CD4-positive, alpha-beta memory T cell (primary cell): Measurements from ENCODE around the gene GALNT10. TPM values are rescaled to one million over a fixed set of nuclear protein-coding genes. Genes with fewer than 3 reads are reported as not detected.

Source experiments
- CTCF ChIA-PET: fragments of 350-600 bp; sonication (Branson Sonifier 250); formaldehyde crosslinking; loops from one replicate; lab custom pipeline; 2021; ENCODE audit warnings: inconsistent platforms; ENCODE audit not compliant: partially characterized antibody; lab: Charles Lee
- POLR2A ChIA-PET: fragments of 350-600 bp; sonication (Branson Sonifier 250); formaldehyde crosslinking; loops from one replicate; lab custom pipeline; 2021; ENCODE audit not compliant: partially characterized antibody; lab: Charles Lee
- DNase-seq, 5 donors: peaks; one replicate each; pipeline versions ENCODE4 v3.0.0 to v3.0.0-alpha.2; 2020 to 2022; ENCODE audit warnings: mixed read lengths in 1 of 5
- H3K27ac ChIP-seq: one replicate; pipeline ENCODE4 v1.7.0; 2013; ENCODE audit warnings: low read depth, low read length
- H3K27me3 ChIP-seq: 2 replicates; pipeline ENCODE4 v1.7.0; 2013; ENCODE audit warnings: mild to moderate bottlenecking, low read length, moderate library complexity; ENCODE audit not compliant: insufficient read depth
- H3K36me3 ChIP-seq: 2 replicates; pipeline ENCODE4 v1.7.0; 2013; ENCODE audit warnings: mild to moderate bottlenecking, low read length, moderate library complexity; ENCODE audit not compliant: insufficient read depth
- H3K4me1 ChIP-seq: 2 replicates; pipeline ENCODE4 v1.7.0; 2013; ENCODE audit warnings: mild to moderate bottlenecking, low read length, moderate library complexity; ENCODE audit not compliant: insufficient read depth
- H3K4me3 ChIP-seq, 2 donors: one replicate each; pipeline ENCODE4 v1.7.0; 2013; ENCODE audit warnings: low read length in 2 of 2, mild to moderate bottlenecking in 1 of 2
- H3K9me3 ChIP-seq, 2 donors: one replicate each; pipeline ENCODE4 v1.7.0; 2013; ENCODE audit warnings: low read length in 2 of 2, control low read depth in 1 of 2; ENCODE audit not compliant: control insufficient read depth in 1 of 2
- H3K27ac Mint-ChIP-seq, 7 donors: one replicate each; pipeline ENCODE4 v1.8.0; 2020 to 2021; ENCODE audit warnings: mixed read lengths in 7 of 7, mild to moderate bottlenecking in 6 of 7, inconsistent platforms in 3 of 7, moderate library complexity in 3 of 7
- H3K27me3 Mint-ChIP-seq, 2 donors: one replicate each; pipeline ENCODE4 v1.8.0; 2020 to 2021; ENCODE audit warnings: mixed read lengths in 2 of 2
- H3K36me3 Mint-ChIP-seq, 2 donors: one replicate each; pipeline ENCODE4 v1.8.0; 2020 to 2021; ENCODE audit warnings: mixed read lengths in 2 of 2, inconsistent platforms in 1 of 2, mild to moderate bottlenecking in 1 of 2
- H3K4me1 Mint-ChIP-seq, 4 donors: one replicate each; pipeline ENCODE4 v1.8.0; 2020 to 2021; ENCODE audit warnings: mixed read lengths in 4 of 4, mild to moderate bottlenecking in 1 of 4
- H3K4me3 Mint-ChIP-seq, 8 donors: one replicate each; pipeline ENCODE4 v1.8.0; 2020 to 2021; ENCODE audit warnings: mixed read lengths in 8 of 8, mild to moderate bottlenecking in 7 of 8, moderate library complexity in 6 of 8, inconsistent platforms in 3 of 8
- H3K9me3 Mint-ChIP-seq, 8 donors: one replicate each; pipeline ENCODE4 v1.8.0; 2020 to 2021; ENCODE audit warnings: mixed read lengths in 8 of 8, mild to moderate bottlenecking in 5 of 8, inconsistent platforms in 3 of 8, moderate library complexity in 1 of 8
- intact Hi-C: fragments of 100-400 bp; cut with micrococcal nuclease; formaldehyde crosslinking; loops from one replicate; pipeline ENCODE4 v1.15.1; 2023
- polyA plus RNA-seq, 2 donors: library from polyadenylated mRNA; unstranded; fragments of 300-500 nt; fragmentation: Illumina TruSeq; gene quantifications; one replicate each; pipeline ENCODE4 v1.2.3, GENCODE V29; 2021
- total RNA-seq, 2 experiments: library from RNA; stranded (reverse); gene quantifications; one replicate each; pipeline ENCODE4 v1.2.3, GENCODE V29; 2021

Gene GALNT10
- total and polyA plus RNA-seq, 4 experiments from 2014 or later: 9.6 to 35.7 (median 26.8) TPM

DNA sequence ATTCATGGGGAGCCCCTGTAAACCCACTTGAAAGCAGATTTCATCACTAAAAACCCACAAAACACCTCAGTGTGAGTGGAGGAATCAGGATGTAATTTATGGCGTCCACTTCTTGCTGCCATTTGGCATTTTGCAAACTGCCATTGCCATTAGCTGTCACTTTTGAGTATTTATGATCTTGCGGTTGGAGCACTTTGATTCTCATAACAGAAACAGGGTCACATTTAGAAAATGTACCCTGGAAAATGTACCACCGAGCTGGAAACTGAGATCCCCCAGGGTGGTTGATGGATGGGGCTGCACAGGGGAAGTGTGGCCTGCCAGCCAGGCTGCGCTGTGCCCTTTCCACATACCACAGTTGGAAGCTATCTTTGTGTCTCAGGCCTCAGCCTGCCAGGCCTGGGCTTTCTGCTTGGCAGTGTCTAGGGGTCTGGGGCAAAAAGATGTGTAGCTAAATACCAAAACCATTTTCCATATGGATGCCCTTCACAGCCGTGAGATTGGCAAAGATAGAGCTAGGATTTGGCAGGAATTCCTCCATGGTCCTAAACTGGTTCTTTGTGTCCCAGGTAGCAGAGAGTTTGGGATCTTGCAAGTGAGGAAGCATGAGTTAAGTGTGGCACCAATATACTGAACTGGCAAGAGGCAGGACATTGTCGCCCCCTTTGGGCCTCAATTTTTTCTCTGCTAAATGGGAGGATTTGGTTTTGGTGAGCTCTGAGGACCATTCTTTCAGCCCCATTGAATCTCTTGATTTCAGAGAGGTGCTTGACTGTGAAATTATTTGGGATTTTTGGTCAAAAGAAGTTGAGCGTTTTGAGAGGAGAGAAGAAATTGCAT, 46.2 kb downstream of the GALNT10 start:
- Mint-ChIP-seq H3K27me3 (no peaks in the 10 kb centered on the region), H3K9me3 (no peaks in the 10 kb centered on the region), H3K4me1 (peaks cover 14 to 51% (median 36%) of the 10 kb centered on the region in 4 donors), H3K36me3 (no peaks in the 10 kb centered on the region), H3K27ac (peak overlapping the region in 1 of 7 donors; percentile 56), H3K4me3 (no peak overlapping the region)
- DNase-seq: no peak
- Histone ChIP-seq H3K27ac (no peak overlapping the region), H3K27me3 (no peaks in the 10 kb centered on the region), H3K36me3 (no peaks in the 10 kb centered on the region), H3K4me3 (no peak overlapping the region), H3K4me1 (no peaks in the 10 kb centered on the region), H3K9me3 (no peaks in the 10 kb centered on the region)
- intact Hi-C loops: loop anchor here (5.0 kb wide), 1 partner anchor 164 kb away; no protein-coding TSS in a partner anchor
- POLR2A ChIA-PET: interaction anchor here (0.7 to 3.6 kb wide), 4 partner anchors 15 to 164 kb away, joined by 3 to 20 read pairs (median 6); partner anchors contain the start of gene GALNT10
- CTCF ChIA-PET: interaction anchor here (0.6 to 2.7 kb wide), 22 partner anchors 8 to 173 kb away, joined by 3 to 32 read pairs (median 6); no protein-coding TSS in a partner anchor

- peaks cover 14 to 52% (median 34%) of the 10 kb centered on the region in 4 donors for H3K4me1 Mint-ChIP-seq
- no peaks in the 10 kb centered on the region for H3K9me3 Mint-ChIP-seq
- no peak overlapping the region for H3K4me3 Mint-ChIP-seq
- ChIA-PET POLR2A (interaction anchor here (2.2 to 3.6 kb wide), 2 partner anchors 40 to 47 kb away, joined by 10 to 20 read pairs; partner anchors contain the start of gene GALNT10), CTCF (interaction anchor here (0.7 to 2.7 kb wide), 20 partner anchors 8 to 169 kb away, joined by 3 to 32 read pairs (median 6); no protein-coding TSS in a partner anchor)
- H3K27ac Mint-ChIP-seq: no peak overlapping the region
- no peaks in the 10 kb centered on the region for H3K36me3 ChIP-seq
- DNase-seq: no peak
- no peaks in the 10 kb centered on the region for H3K27me3 ChIP-seq
- H3K27ac ChIP-seq: no peak overlapping the region
- H3K9me3 ChIP-seq: no peaks in the 10 kb centered on the region
- H3K36me3 Mint-ChIP-seq: no peaks in the 10 kb centered on the region
- H3K4me1 ChIP-seq: no peaks in the 10 kb centered on the region
- intact Hi-C loops: loop anchor here (5.0 kb wide), 1 partner anchor 165 kb away; no protein-coding TSS in a partner anchor
- H3K27me3 Mint-ChIP-seq: no peaks in the 10 kb centered on the region
- H3K4me3 ChIP-seq: no peak overlapping the region
Measured at GRCh38 chr5:154237376-154237743, 46.8 kb downstream of the GALNT10 start.

- intact Hi-C loops: loop anchor here (5.0 kb wide), 1 partner anchor 166 kb away; no protein-coding TSS in a partner anchor
- no peak for DNase-seq
- Mint-ChIP-seq H3K27ac (peak overlapping the region in 1 of 7 donors; percentile 13), H3K27me3 (no peaks in the 10 kb centered on the region), H3K9me3 (no peaks in the 10 kb centered on the region), H3K4me1 (peaks cover 14 to 57% (median 36%) of the 10 kb centered on the region in 4 donors), H3K4me3 (no peak overlapping the region), H3K36me3 (no peaks in the 10 kb centered on the region)
- Histone ChIP-seq H3K4me3 (no peak overlapping the region), H3K27ac (no peak overlapping the region), H3K9me3 (no peaks in the 10 kb centered on the region), H3K36me3 (no peaks in the 10 kb centered on the region), H3K27me3 (no peaks in the 10 kb centered on the region), H3K4me1 (no peaks in the 10 kb centered on the region)
- CTCF ChIA-PET: interaction anchor here (0.7 to 2.7 kb wide), 4 partner anchors 20 to 165 kb away, joined by 3 to 32 read pairs (median 7); partner anchors contain the start of gene GALNT10
- POLR2A ChIA-PET: interaction anchor here (1.0 to 3.6 kb wide), 3 partner anchors 35 to 48 kb away, joined by 3 to 20 read pairs (median 10); partner anchors contain the start of gene GALNT10
Measured at GRCh38 chr5:154237946-154238345, 47.4 kb downstream of the GALNT10 start.

DNA sequence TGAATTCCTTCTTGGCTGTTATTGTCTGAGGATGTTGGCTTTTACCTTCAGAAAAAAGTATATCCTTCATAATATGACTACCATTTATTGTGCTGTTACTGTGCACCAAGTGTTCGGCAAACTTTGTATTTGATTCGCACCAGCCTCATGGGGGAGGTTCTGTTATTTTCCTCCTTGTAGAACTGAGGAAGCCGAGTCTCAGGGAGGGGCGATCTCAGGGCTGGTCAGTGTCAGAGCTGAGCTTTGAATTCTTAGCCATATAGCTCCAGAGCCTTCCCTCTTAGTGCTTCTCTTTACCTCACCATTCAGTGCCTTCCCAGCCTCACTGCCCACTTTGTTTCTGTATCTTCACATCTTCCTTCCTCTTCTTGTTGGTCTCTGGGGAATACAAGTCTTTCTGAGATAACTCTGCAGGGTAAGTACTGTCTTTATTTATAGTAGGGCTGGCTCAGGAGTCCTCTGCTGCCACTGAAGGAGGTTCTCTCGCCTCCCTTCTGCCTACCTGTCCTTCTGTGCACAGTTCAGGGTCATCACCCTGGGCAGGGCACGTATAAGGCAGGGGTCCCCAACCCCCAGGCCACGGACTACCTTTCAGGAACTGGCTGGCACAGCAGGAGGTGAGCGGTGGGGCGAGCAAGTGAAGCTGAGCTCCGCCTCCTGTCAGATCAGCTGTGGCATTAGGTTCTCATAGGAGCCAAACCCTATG, 48.4 kb downstream of the GALNT10 start:
- ChIA-PET CTCF (interaction anchor here (0.9 to 1.0 kb wide), 2 partner anchors 42 to 49 kb away, joined by 3 to 4 read pairs; partner anchors contain the start of gene GALNT10), POLR2A (interaction anchor here (1.0 kb wide), 1 partner anchor 34 kb away, joined by 3 read pairs; no protein-coding TSS in a partner anchor)
- DNase-seq: no peak
- H3K4me1 Mint-ChIP-seq: peaks cover 16 to 47% (median 30%) of the 10 kb centered on the region in 4 donors
- H3K36me3 Mint-ChIP-seq: no peaks in the 10 kb centered on the region
- intact Hi-C loops: loop anchor here (5.0 kb wide), 1 partner anchor 167 kb away; no protein-coding TSS in a partner anchor
- H3K27ac Mint-ChIP-seq: peak overlapping the region in 2 of 7 donors; percentile 2 to 54
- no peaks in the 10 kb centered on the region for H3K27me3 ChIP-seq
- no peaks in the 10 kb centered on the region for H3K4me1 ChIP-seq
- no peak overlapping the region for H3K4me3 ChIP-seq
- no peak overlapping the region for H3K27ac ChIP-seq
- H3K4me3 Mint-ChIP-seq: no peak overlapping the region
- H3K9me3 Mint-ChIP-seq: peaks cover 0 to 1% (median 0%) of the 10 kb centered on the region in 8 donors
- H3K27me3 Mint-ChIP-seq: no peaks in the 10 kb centered on the region
- no peaks in the 10 kb centered on the region for H3K36me3 ChIP-seq
- no peaks in the 10 kb centered on the region for H3K9me3 ChIP-seq

- Histone ChIP-seq H3K27me3 (no peaks in the 10 kb centered on the region), H3K27ac (no peak overlapping the region), H3K4me1 (no peaks in the 10 kb centered on the region), H3K36me3 (no peaks in the 10 kb centered on the region), H3K4me3 (no peak overlapping the region), H3K9me3 (no peaks in the 10 kb centered on the region)
- Mint-ChIP-seq H3K9me3 (peaks cover 0 to 3% (median 0%) of the 10 kb centered on the region in 8 donors), H3K4me3 (no peak overlapping the region), H3K27ac (peak overlapping the region in 1 of 7 donors; percentile 17), H3K27me3 (no peaks in the 10 kb centered on the region), H3K36me3 (peaks cover 0 to 8% of the 10 kb centered on the region in 2 donors), H3K4me1 (peaks cover 18 to 38% (median 31%) of the 10 kb centered on the region in 4 donors)
- CTCF ChIA-PET: no interaction called here
- POLR2A ChIA-PET: no interaction called here
- intact Hi-C loops: no loop called here
- no peak for DNase-seq
Measured at GRCh38 chr5:154240595-154240994, 50.1 kb downstream of the GALNT10 start.

DNA sequence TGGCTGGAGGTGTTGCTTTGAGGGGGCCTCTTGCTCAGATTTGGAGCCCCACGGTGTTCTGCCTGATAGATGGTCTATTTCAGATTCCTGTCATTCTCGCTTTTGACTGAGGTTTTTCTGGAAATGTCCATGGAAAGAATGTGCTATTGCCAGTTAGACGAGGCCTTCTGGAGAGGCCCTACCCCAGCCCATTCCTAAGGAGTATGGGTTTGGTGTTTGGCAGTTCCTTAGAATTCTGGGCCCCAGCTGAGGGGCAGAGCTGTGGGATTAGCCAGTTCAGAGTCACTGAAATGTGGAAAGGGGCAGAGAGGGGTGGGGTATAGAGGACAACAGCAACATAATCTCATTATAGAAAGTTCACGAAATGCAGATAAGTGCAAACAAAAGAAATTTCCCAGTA, 50.5 kb downstream of the GALNT10 start:
- H3K27me3 Mint-ChIP-seq: no peaks in the 10 kb centered on the region
- no peaks in the 10 kb centered on the region for H3K9me3 ChIP-seq
- intact Hi-C loops: no loop called here
- POLR2A ChIA-PET: no interaction called here
- DNase-seq: no peak
- H3K4me1 Mint-ChIP-seq: peaks cover 18 to 34% (median 27%) of the 10 kb centered on the region in 4 donors
- no peak overlapping the region for H3K27ac Mint-ChIP-seq
- H3K36me3 Mint-ChIP-seq: peaks cover 0 to 8% of the 10 kb centered on the region in 2 donors
- CTCF ChIA-PET: no interaction called here
- no peaks in the 10 kb centered on the region for H3K27me3 ChIP-seq
- no peaks in the 10 kb centered on the region for H3K36me3 ChIP-seq
- no peak overlapping the region for H3K27ac ChIP-seq
- H3K9me3 Mint-ChIP-seq: peaks cover 0 to 4% (median 0%) of the 10 kb centered on the region in 8 donors
- H3K4me3 Mint-ChIP-seq: no peak overlapping the region
- no peak overlapping the region for H3K4me3 ChIP-seq
- H3K4me1 ChIP-seq: no peaks in the 10 kb centered on the region
